DND-41 (cell line): ENCODE results near the gene FAM168A.

Experiments
- ATAC-seq: fragments of 200-7000 bp; cut with Tn5 transposase; 3 replicates; pipeline ENCODE4 v1.9.1; 2021; ENCODE audit warnings: low read depth; ENCODE audit not compliant: insufficient read depth
- DNase-seq: peaks from one replicate; pipeline ENCODE4 v3.0.0-alpha.2; 2020
- H2AFZ ChIP-seq: 2 replicates; pipeline ENCODE4 v1.6.0; 2012; ENCODE audit warnings: low read depth, low read length
- H3K27ac ChIP-seq: 2 replicates; pipeline ENCODE4 v1.5.1; 2012; ENCODE audit warnings: low read length, inconsistent platforms
- H3K27me3 ChIP-seq: fragments of 200-600 bp; sonication (generic); 2 replicates; pipeline ENCODE4 v1.6.0; 2012; ENCODE audit warnings: low read length, mild to moderate bottlenecking, inconsistent platforms; ENCODE audit not compliant: insufficient read depth, poor library complexity
- H3K36me3 ChIP-seq: 2 replicates; pipeline ENCODE4 v1.5.1; 2012; ENCODE audit warnings: low read length, inconsistent platforms; ENCODE audit not compliant: insufficient read depth
- H3K4me1 ChIP-seq: 2 replicates; pipeline ENCODE4 v1.5.1; 2012; ENCODE audit warnings: mild to moderate bottlenecking, low read length; ENCODE audit not compliant: insufficient read depth
- H3K4me2 ChIP-seq: 2 replicates; pipeline ENCODE4 v1.6.0; 2012; ENCODE audit warnings: mild to moderate bottlenecking, moderate library complexity, low read length, inconsistent platforms; ENCODE audit not compliant: insufficient read depth
- H3K4me3 ChIP-seq, 2 experiments: fragments of 200-600 bp in 1 of 2; shearing (Covaris generic) in 1 of 2; 2 replicates each; pipeline ENCODE4 v1.5.1; 2012 to 2016; ENCODE audit warnings: inconsistent platforms in 2 of 2, low read length in 2 of 2, mild to moderate bottlenecking in 2 of 2, low read depth in 1 of 2, moderate library complexity in 1 of 2
- H3K79me2 ChIP-seq: 2 replicates; pipeline ENCODE4 v1.6.0; 2012; ENCODE audit warnings: low read length, inconsistent platforms; ENCODE audit not compliant: insufficient read depth
- H3K9ac ChIP-seq: 2 replicates; pipeline ENCODE4 v1.6.0; 2012; ENCODE audit warnings: low read depth, mild to moderate bottlenecking, inconsistent platforms, low read length, moderate library complexity
- H3K9me3 ChIP-seq: 2 replicates; pipeline ENCODE4 v1.5.1; 2012; ENCODE audit warnings: low read length, moderate library complexity, mild to moderate bottlenecking, inconsistent platforms; ENCODE audit not compliant: insufficient read depth, severe bottlenecking
- H4K20me1 ChIP-seq: 2 replicates; pipeline ENCODE4 v1.6.0; 2012; ENCODE audit warnings: low read length; ENCODE audit not compliant: insufficient read depth
- EZH2 ChIP-seq: IDR thresholded peaks from 3 replicates; pipeline ENCODE4 v1.6.1; 2012; ENCODE audit warnings: borderline replicate concordance, low read depth, mild to moderate bottlenecking, moderate library complexity, low read length, inconsistent platforms; ENCODE audit not compliant: severe bottlenecking
- TF ChIP-seq, protein P1 (sequence below): IDR thresholded peaks from 2 replicates; pipeline ENCODE4 v1.5.1; 2012; ENCODE audit warnings: borderline replicate concordance, low read length, moderate library complexity, mild to moderate bottlenecking; ENCODE audit not compliant: poor library complexity, severe bottlenecking; ENCODE audit errors: extremely low read depth

Gene FAM168A

DNA sequence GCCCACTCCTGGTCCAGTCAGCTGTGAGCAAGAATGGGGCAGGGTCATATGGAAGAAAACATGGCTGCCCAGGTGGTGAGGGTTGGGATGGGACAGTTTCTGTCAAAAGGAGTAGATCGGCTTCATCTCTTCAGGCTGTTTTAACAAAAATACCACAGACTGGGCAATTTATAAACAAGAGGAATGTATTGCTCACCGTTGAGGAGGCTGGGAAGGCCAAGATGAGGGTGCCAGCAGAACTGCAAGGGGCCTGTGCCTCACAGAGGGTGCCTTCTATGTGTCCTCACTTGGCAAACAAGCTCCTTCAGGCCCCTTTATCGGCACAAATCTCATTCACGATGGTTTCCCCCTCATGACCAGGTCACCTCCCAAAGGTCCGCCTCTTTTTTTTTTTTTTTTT is 239.8 kb downstream of the FAM168A start:
- no peak overlapping the region for H2AFZ ChIP-seq
- no peak overlapping the region for H3K4me3 ChIP-seq
- H3K79me2 ChIP-seq = no peaks in the 10 kb centered on the region
- H3K9ac ChIP-seq = no peak overlapping the region
- no peak overlapping the region for H3K4me2 ChIP-seq
- no peaks in the 10 kb centered on the region for H3K27me3 ChIP-seq
- H3K4me1 ChIP-seq = no peaks in the 10 kb centered on the region; the same call in 1 of the 2 replicates
- no peak overlapping the region for H3K27ac ChIP-seq
- ATAC-seq = no peak
- no peak for TF ChIP-seq EZH2
- TF ChIP-seq, protein P1, sequence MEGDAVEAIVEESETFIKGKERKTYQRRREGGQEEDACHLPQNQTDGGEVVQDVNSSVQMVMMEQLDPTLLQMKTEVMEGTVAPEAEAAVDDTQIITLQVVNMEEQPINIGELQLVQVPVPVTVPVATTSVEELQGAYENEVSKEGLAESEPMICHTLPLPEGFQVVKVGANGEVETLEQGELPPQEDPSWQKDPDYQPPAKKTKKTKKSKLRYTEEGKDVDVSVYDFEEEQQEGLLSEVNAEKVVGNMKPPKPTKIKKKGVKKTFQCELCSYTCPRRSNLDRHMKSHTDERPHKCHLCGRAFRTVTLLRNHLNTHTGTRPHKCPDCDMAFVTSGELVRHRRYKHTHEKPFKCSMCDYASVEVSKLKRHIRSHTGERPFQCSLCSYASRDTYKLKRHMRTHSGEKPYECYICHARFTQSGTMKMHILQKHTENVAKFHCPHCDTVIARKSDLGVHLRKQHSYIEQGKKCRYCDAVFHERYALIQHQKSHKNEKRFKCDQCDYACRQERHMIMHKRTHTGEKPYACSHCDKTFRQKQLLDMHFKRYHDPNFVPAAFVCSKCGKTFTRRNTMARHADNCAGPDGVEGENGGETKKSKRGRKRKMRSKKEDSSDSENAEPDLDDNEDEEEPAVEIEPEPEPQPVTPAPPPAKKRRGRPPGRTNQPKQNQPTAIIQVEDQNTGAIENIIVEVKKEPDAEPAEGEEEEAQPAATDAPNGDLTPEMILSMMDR = no peak
- DNase-seq = no peak
- peaks cover 3% of the 10 kb centered on the region; the same call in 1 of the 2 replicates for H4K20me1 ChIP-seq
- no peaks in the 10 kb centered on the region for H3K36me3 ChIP-seq
- no peaks in the 10 kb centered on the region for H3K9me3 ChIP-seq

DNA sequence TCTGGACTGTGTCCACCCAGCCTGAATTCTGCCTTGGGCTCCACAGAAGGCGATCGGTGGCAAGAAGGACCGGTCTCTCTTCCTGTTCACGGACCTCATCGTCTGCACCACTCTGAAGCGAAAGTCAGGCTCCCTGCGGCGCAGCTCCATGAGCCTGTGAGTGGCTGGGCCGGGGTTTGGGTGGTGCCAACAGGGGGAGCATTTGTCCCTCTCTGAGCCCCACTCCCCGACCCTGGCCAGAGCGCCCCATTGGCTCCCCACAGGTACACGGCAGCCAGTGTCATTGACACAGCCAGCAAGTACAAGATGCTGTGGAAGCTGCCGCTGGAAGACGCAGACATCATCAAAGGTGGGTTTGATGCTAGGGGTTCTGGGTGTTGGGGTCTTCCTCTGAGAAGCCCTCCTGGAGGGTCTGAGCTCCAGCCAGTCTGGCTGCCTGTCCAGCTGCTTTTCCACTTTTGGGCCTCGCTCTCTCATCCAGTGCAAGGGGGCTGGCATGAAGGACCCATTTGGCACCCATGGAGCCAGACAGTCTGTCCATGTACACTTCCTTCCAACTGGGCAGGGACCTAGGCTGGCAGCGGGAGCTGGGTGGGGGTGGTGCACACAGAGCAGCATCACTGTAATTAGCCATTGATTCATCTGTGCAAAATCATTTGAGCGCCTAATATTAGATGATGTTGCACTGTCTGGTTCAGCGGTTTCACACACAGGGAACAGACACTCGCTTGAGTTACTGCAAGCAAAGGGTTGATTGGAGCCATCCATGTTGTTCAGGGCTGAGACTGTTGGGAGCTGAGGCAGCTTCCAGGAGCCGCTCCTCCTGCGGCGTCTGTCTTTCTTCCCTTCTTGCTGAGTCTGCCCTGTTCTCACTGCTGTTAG is 240.7 kb downstream of the FAM168A start:
- Histone ChIP-seq H3K27ac (no peak overlapping the region), H3K79me2 (no peaks in the 10 kb centered on the region), H3K4me1 (no peaks in the 10 kb centered on the region; the same call in 1 of the 2 replicates), H2AFZ (no peak overlapping the region), H3K4me3 (no peak overlapping the region), H3K4me2 (no peak overlapping the region), H3K27me3 (no peaks in the 10 kb centered on the region), H3K36me3 (no peaks in the 10 kb centered on the region), H3K9ac (no peak overlapping the region), H3K9me3 (no peaks in the 10 kb centered on the region), H4K20me1 (peaks cover 3% of the 10 kb centered on the region; the same call in 1 of the 2 replicates)
- TF ChIP-seq, protein P1 = no peak
- TF ChIP-seq EZH2 = no peak
- ATAC-seq (no peak), DNase-seq (no peak)

DNA sequence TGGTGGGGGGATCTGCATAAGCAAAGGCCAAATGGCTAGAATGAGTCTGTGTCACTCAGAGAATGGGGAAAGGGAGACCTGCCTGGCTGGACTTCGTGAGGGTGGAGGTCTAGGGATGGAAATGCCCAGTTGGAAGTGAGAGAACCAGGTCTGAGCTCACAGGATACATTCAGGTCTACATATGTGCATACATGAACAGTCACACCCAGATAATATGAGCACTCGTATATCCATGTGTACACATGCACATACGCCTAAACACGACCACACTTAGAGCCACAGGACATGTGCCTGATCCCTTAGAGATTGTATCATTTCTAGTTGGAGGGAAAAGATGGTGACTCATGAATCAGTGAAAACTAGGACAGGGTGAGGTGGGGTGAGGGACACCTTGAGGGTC is 242.8 kb downstream of the FAM168A start:
- H3K27me3 ChIP-seq = no peaks in the 10 kb centered on the region
- no peak overlapping the region for H3K4me3 ChIP-seq
- peaks cover 2% of the 10 kb centered on the region; the same call in 1 of the 2 replicates for H3K4me1 ChIP-seq
- H4K20me1 ChIP-seq = peaks cover 2% of the 10 kb centered on the region; the same call in 1 of the 2 replicates
- no peaks in the 10 kb centered on the region for H3K79me2 ChIP-seq
- no peaks in the 10 kb centered on the region for H3K36me3 ChIP-seq
- TF ChIP-seq, protein P1 = no peak
- no peak for TF ChIP-seq EZH2
- no peak overlapping the region for H2AFZ ChIP-seq
- no peak overlapping the region for H3K4me2 ChIP-seq
- no peak for DNase-seq
- no peak for ATAC-seq
- no peaks in the 10 kb centered on the region for H3K9me3 ChIP-seq
- H3K27ac ChIP-seq = no peak overlapping the region
- no peak overlapping the region for H3K9ac ChIP-seq
